HepG2 (cell line): ENCODE measurements around the gene NUTF2. TPM values are rescaled to one million over a fixed set of nuclear protein-coding genes. Genes with fewer than 3 reads are reported as not detected.

Source experiments
- CREBL2 ChIP-seq: sonication (generic); formaldehyde crosslinking; IDR thresholded peaks from 2 replicates; pipeline ENCODE4 v1.8.1; 2023; ENCODE audit warnings: missing genetic modification reagents, mild to moderate bottlenecking, borderline replicate concordance
- DNMT1 ChIP-seq: sonication (generic); formaldehyde crosslinking; IDR thresholded peaks from 2 replicates; pipeline ENCODE4 v1.5.1; 2020; ENCODE audit warnings: mild to moderate bottlenecking, missing genetic modification reagents
- HOMEZ ChIP-seq: IDR thresholded peaks from 2 replicates; pipeline ENCODE4 v1.6.1; 2016; ENCODE audit warnings: low read depth
- MAFK ChIP-seq, 2 experiments: IDR thresholded peaks in 1 of 2; conservative IDR thresholded peaks in 1 of 2; 2 replicates each; pipeline ENCODE4 v1.6.1; 2011; ENCODE audit warnings: improper control_type of control experiment in 2 of 2, low read length in 2 of 2
- NFE2 ChIP-seq: sonication (generic); formaldehyde crosslinking; IDR thresholded peaks from 2 replicates; pipeline ENCODE4 v1.4.0; 2020; ENCODE audit warnings: missing genetic modification reagents
- PBX2 ChIP-seq: IDR thresholded peaks from 2 replicates; pipeline ENCODE4 v1.6.1; 2016; ENCODE audit warnings: control low read depth
- SKIL ChIP-seq: sonication (generic); formaldehyde crosslinking; IDR thresholded peaks from 2 replicates; pipeline ENCODE4 v1.8.0; 2022; ENCODE audit warnings: missing genetic modification reagents, mild to moderate bottlenecking, moderate library complexity, borderline replicate concordance
- ZFP90 ChIP-seq: sonication (generic); formaldehyde crosslinking; IDR thresholded peaks from 2 replicates; pipeline ENCODE4 v1.8.0; 2022; ENCODE audit warnings: missing genetic modification reagents, mild to moderate bottlenecking, inconsistent platforms, borderline replicate concordance
- ZFY ChIP-seq: sonication (generic); formaldehyde crosslinking; IDR thresholded peaks from 2 replicates; pipeline ENCODE4 v1.4.0; 2020; ENCODE audit warnings: missing genetic modification reagents
- ZNF3 ChIP-seq: IDR thresholded peaks from 2 replicates; pipeline ENCODE4 v1.7.0; 2017; ENCODE audit warnings: inconsistent platforms
- ZNF34 ChIP-seq: sonication (generic); formaldehyde crosslinking; IDR thresholded peaks from 2 replicates; pipeline ENCODE4 v1.4.0; 2020; ENCODE audit warnings: mild to moderate bottlenecking, missing genetic modification reagents, borderline replicate concordance
- ZNF468 ChIP-seq: sonication (generic); formaldehyde crosslinking; IDR thresholded peaks from 2 replicates; pipeline ENCODE4 v1.8.0; 2022; ENCODE audit warnings: mild to moderate bottlenecking, moderate library complexity, missing genetic modification reagents
- ZNF546 ChIP-seq: sonication (generic); formaldehyde crosslinking; conservative IDR thresholded peaks from 2 replicates; pipeline ENCODE4 v1.8.1; 2023; ENCODE audit warnings: mild to moderate bottlenecking, missing genetic modification reagents
- ZNF597 ChIP-seq: sonication (generic); formaldehyde crosslinking; IDR thresholded peaks from 2 replicates; pipeline ENCODE4 v1.5.0; 2020; ENCODE audit warnings: missing genetic modification reagents
- ZNF678 ChIP-seq: sonication (generic); formaldehyde crosslinking; IDR thresholded peaks from 2 replicates; pipeline ENCODE4 v1.4.0; 2020; ENCODE audit warnings: mild to moderate bottlenecking, missing genetic modification reagents
- ZNF703 ChIP-seq: sonication (generic); formaldehyde crosslinking; IDR thresholded peaks from 2 replicates; pipeline ENCODE4 v1.5.1; 2020; ENCODE audit warnings: missing genetic modification reagents, mild to moderate bottlenecking, moderate library complexity, borderline replicate concordance
- ZNF766 ChIP-seq: sonication (generic); formaldehyde crosslinking; IDR thresholded peaks from 2 replicates; pipeline ENCODE4 v1.5.0; 2020; ENCODE audit warnings: missing genetic modification reagents, borderline replicate concordance
- ZSCAN21 ChIP-seq: sonication (generic); formaldehyde crosslinking; IDR thresholded peaks from 2 replicates; pipeline ENCODE4 v1.8.0; 2022; ENCODE audit warnings: mild to moderate bottlenecking, missing genetic modification reagents, moderate library complexity, borderline replicate concordance
- ZXDC ChIP-seq: sonication (generic); formaldehyde crosslinking; IDR thresholded peaks from 2 replicates; pipeline ENCODE4 v1.5.0; 2020; ENCODE audit warnings: mild to moderate bottlenecking, missing genetic modification reagents
- polyA plus RNA-seq, 8 experiments: library from polyadenylated mRNA; depleted of rRNA in 3 of 8; stranded (reverse) in 7 of 8; unstranded in 1 of 8; fragments of >200 nt; fragmentation: Illumina TruSeq in 4 of 8; extraction: Trizol in 4 of 8; gene quantifications; 2 replicates each; pipeline versions ENCODE4 v1.2.1 to v1.2.3, GENCODE V29; 2011 to 2016; ENCODE audit warnings: low read depth in 4 of 8, missing spikeins in 1 of 8, mixed read lengths in 1 of 8; ENCODE audit not compliant: insufficient read depth in 1 of 8
- total RNA-seq, 5 experiments: library from RNA; depleted of rRNA; stranded (reverse); fragments of >200 nt; fragmentation: Illumina TruSeq; extraction: Trizol; gene quantifications; 2 replicates each; pipeline ENCODE4 v1.2.3, GENCODE V29; 2016; ENCODE audit warnings: low read depth in 1 of 5

Gene NUTF2
- total and polyA plus RNA-seq, 2 of the 13 experiments (the other 11 are each of a cell fraction or from before 2014, with no cell fraction given), result 168 to 214 TPM

- TF ChIP-seq ZNF468, result no peak
- 0 out of 2 replicates have a peak, but pooled peaks have one; percentile 64 for TF ChIP-seq CREBL2 (CRISPR knock-in tag)
- TF ChIP-seq NFE2 (CRISPR knock-in tag), result no peak
- no peak for TF ChIP-seq ZNF766 (CRISPR knock-in tag)
- no peak for TF ChIP-seq SKIL (CRISPR knock-in tag)
- TF ChIP-seq ZXDC (CRISPR knock-in tag), result no peak
- TF ChIP-seq HOMEZ, result no peak
- TF ChIP-seq ZNF3 (CRISPR knock-in tag), result peak; percentile 39; the same call in 1 of the 2 replicates
- TF ChIP-seq DNMT1 (CRISPR knock-in tag), result no peak
- peak; percentile 91; the same call in 1 of the 2 replicates for TF ChIP-seq ZNF703 (CRISPR knock-in tag)
- no peak for TF ChIP-seq PBX2 (CRISPR knock-in tag)
- no peak for TF ChIP-seq ZNF546 (CRISPR knock-in tag)
- TF ChIP-seq ZSCAN21 (CRISPR knock-in tag), result peak; percentile 65; the same call in 1 of the 2 replicates
- TF ChIP-seq ZNF34, result no peak
- TF ChIP-seq MAFK (conservative IDR thresholded peaks at IDR 0.05 in 1 of 2, IDR thresholded peaks at IDR 0.05 in 1 of 2; ENCODE audit: low read length in 2 of 2), result no peak
- TF ChIP-seq ZNF678, result no peak
- no peak for TF ChIP-seq ZNF597 (CRISPR knock-in tag)
- TF ChIP-seq ZFY (CRISPR knock-in tag), result no peak
- no peak for TF ChIP-seq ZFP90 (CRISPR knock-in tag)
These were observed 40.9 kb upstream of the NUTF2 start (continued) for GRCh38 chr16:67805718-67806427.
